AG04449 (cell line): ENCODE measurements around the gene RASGRP1.
A peak's percentile ranks its signal among the peaks of the same experiment; 100 is the strongest.

Experiments used
- CTCF ChIA-PET: fragments of 350-600 bp; formaldehyde crosslinking; extraction: SDS; loops from one replicate; lab custom pipeline; 2021; ENCODE audit warnings: antibody characterized with exemption; lab: Yijun Ruan, JAX
- POLR2A ChIA-PET: fragments of 400-600, 350-600 bp; formaldehyde crosslinking; extraction: SDS; loops from one replicate; lab custom pipeline; 2020; ENCODE audit warnings: antibody characterized with exemption, inconsistent platforms; lab: Yijun Ruan, JAX
- DNase-seq: peaks from one replicate; pipeline ENCODE4 v3.0.0-alpha.2; 2010; ENCODE audit warnings: low read depth, low spot score
- H3K4me3 ChIP-seq: 2 replicates; pipeline ENCODE4 v1.5.1; 2011; ENCODE audit warnings: low read depth, mild to moderate bottlenecking, control low read depth, low read length
- TF ChIP-seq, protein P1 (sequence below): IDR thresholded peaks from one replicate; pipeline ENCODE4 v1.5.1; 2011; ENCODE audit warnings: mild to moderate bottlenecking, moderate library complexity, low read length, control low read depth, inconsistent platforms; ENCODE audit not compliant: insufficient read depth; ENCODE audit errors: missing control alignments

Gene RASGRP1

DNA sequence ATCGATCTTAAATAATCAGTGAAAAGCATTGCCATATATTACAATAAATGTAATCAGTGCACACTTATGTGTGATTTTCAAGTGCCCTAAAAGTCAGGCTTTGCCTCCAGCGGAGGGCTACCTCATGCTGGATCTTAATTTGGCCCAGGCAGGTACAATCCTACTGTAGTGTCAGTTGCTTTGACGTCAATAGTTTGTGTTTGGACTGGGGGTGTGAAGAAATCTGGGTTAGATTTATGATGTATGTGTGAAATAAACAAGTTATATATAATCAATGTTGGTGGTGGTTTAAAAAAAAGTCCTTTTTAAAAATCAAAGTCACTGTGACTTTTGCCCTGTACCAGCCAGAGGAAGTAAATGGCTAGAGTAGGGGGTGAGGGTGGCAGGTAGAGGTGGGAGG lies 14.0 kb upstream of the RASGRP1 start:
- no peak for DNase-seq
- TF ChIP-seq, protein P1, sequence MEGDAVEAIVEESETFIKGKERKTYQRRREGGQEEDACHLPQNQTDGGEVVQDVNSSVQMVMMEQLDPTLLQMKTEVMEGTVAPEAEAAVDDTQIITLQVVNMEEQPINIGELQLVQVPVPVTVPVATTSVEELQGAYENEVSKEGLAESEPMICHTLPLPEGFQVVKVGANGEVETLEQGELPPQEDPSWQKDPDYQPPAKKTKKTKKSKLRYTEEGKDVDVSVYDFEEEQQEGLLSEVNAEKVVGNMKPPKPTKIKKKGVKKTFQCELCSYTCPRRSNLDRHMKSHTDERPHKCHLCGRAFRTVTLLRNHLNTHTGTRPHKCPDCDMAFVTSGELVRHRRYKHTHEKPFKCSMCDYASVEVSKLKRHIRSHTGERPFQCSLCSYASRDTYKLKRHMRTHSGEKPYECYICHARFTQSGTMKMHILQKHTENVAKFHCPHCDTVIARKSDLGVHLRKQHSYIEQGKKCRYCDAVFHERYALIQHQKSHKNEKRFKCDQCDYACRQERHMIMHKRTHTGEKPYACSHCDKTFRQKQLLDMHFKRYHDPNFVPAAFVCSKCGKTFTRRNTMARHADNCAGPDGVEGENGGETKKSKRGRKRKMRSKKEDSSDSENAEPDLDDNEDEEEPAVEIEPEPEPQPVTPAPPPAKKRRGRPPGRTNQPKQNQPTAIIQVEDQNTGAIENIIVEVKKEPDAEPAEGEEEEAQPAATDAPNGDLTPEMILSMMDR, result no peak
- CTCF ChIA-PET, result interaction anchor here (3.9 kb wide), 1 partner anchor 15 kb away, joined by 30 read pairs; the partner anchor contains the start of gene RASGRP1
- H3K4me3 ChIP-seq, result no peak overlapping the region
- POLR2A ChIA-PET, result no interaction called here

DNA sequence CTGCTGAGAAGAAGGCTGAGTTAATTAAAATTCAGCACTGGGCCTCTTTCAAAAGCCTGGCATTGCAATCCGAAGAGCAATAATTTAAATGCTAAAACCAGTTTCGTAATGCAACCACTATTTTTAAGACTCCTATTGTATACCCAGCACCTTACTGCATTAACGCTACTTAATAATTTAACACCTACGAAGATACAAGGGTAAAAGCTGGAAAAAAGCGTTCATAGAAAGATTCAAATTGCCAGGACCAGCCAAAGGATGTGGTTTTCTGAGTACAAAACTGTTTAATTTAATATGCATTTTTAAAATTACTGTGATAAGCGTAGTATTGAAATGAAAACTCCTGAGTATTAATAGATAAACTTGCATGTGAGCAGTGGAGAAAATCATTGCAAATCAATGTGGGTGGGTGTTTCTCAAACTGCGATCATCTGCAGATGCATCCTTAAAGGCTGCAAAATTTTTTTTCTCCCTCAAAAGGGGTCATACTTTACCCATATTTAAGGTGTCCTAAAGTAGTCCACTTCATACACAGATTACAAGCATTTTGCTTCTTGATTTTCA lies 12.9 kb upstream of the RASGRP1 start:
- H3K4me3 ChIP-seq, result no peak overlapping the region
- ChIA-PET POLR2A (no interaction called here), CTCF (interaction anchor here (1.0 to 3.9 kb wide), 2 partner anchors 13 to 137 kb away, joined by 3 to 30 read pairs; partner anchors contain the start of gene RASGRP1)
- TF ChIP-seq, protein P1, result no peak
- DNase-seq, result no peak

DNA sequence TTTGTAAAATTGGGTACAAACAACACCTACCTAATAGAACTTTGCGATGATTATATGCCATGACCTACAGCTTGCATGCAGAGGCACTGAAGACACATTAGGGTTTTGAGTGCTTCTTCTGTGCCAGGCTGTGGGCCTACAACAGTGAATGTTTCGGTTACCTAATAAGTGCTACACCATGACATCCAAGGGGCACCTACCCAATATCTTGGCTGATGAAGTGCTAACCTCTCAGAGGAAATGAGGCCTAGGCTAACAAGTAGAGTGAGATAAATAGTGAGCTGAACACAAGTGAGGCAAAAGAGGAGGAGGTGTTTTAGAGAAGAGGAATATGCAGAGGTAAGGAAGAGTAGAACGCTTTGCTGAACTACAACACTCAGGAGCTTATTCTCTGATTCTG lies 12.2 kb upstream of the RASGRP1 start:
- TF ChIP-seq, protein P1, result no peak
- no peak overlapping the region for H3K4me3 ChIP-seq
- ChIA-PET POLR2A (no interaction called here), CTCF (interaction anchor here (1.0 to 3.9 kb wide), 2 partner anchors 13 to 136 kb away, joined by 3 to 30 read pairs; partner anchors contain the start of gene RASGRP1)
- no peak for DNase-seq

DNA sequence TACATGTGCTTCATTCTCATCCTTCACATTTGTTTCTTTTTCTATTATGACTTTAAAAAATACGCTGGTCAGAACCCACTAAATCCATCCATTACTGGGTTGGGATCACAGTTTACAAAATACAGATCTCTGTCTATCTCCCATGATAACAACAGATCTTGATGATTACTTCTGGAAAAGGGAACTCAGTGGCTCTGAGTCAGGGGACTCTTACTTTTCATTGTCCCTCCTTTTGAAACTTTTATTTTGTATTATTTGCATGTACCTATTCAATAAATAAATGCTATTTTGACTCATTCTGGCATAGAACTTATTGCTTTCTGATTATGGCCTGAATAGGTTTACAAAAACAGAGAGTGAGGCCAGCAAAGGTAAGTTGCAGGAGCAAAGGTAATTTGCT lies 11.6 kb upstream of the RASGRP1 start:
- CTCF ChIA-PET, result interaction anchor here (3.9 kb wide), 1 partner anchor 12 kb away, joined by 30 read pairs; the partner anchor contains the start of gene RASGRP1
- DNase-seq, result no peak
- TF ChIP-seq, protein P1, result no peak
- H3K4me3 ChIP-seq, result no peak overlapping the region
- POLR2A ChIA-PET, result no interaction called here

DNA sequence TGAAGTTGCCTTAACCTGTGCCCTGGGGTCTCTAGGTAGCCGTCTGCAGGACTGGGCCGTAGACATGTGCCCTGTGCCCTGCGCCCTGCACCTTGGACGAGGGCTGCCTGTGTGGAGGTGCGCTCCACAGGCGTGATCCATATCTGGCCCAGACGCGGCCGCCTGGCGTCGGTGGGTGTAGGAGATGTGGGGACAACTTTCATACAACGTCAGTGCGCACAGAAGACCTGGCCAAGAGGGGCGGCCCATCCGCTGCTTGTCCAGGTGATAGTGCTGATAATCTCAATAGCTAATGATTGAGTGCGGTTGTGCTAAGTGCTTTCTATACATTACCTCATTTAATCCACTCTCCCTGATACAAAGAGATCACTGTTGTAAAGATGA lies 665 bp upstream of the RASGRP1 start:
- no peak for DNase-seq
- POLR2A ChIA-PET, result no interaction called here
- CTCF ChIA-PET, result interaction anchor here (0.7 to 3.5 kb wide), 13 partner anchors 8 to 506 kb away, joined by 3 to 67 read pairs (median 6); no protein-coding TSS in a partner anchor
- TF ChIP-seq, protein P1, result no peak
- peak overlapping the region; percentile 64 for H3K4me3 ChIP-seq

DNA sequence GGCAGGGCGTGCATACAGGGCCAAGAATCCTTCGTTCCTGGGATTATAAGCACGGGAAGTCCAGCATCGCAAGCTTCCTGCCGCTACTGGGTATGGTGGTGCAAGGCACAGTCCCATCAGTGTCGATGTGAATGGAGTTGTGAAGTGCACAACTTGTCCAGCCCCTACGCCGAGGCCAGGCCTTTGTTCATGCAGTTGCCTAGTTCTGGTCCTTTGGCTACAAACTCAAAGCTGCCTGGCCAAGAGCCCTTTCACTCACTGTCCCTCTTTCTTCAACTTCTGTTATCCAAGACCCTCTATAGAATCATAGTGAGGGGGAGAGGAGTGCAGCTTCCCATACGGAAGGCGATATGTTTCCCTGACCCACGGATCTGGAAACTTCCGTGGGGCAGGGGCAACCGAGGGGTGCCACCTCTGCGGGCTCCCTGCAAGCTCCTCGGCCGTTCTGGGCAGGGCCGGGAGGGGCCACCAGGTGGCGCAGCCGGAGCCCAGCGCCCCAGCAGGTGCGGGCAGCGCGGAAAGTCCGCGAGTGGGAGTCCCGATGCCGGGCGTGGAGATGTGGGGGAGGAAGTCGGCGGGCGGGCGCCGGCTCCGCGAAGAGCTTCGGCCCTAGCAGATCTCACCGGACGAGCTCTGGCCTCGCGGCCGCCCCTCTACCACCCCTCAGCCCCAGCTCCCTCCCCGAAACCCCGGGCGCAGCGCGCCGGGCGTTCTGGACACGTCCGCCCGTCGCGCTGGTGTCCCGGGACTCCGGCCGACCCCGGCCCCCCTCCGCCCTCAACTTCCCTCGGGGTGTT lies 693 bp downstream of the RASGRP1 start:
- ChIA-PET POLR2A (interaction anchor here (0.7 to 1.2 kb wide), 3 partner anchors 8 to 110 kb away, joined by 3 to 5 read pairs (median 4); partner anchors contain the start of gene FAM98B), CTCF (interaction anchor here (0.6 to 3.5 kb wide), 77 partner anchors 9 to 297 kb away, joined by 3 to 67 read pairs (median 6); partner anchors contain the start of gene FAM98B)
- TF ChIP-seq, protein P1, result peak; percentile 97
- DNase-seq, result no peak
- H3K4me3 ChIP-seq, result peak overlapping the region; percentile 64
